GM12891 (cell line): ENCODE data around the gene PEX26.

Experiments used
- POLR2A ChIP-seq: IDR thresholded peaks from 2 replicates; pipeline ENCODE4 v1.6.1; 2011; ENCODE audit warnings: low read depth, low read length, control low read depth
- POLR2AphosphoS5 ChIP-seq: IDR thresholded peaks from 2 replicates; pipeline ENCODE4 v1.6.1; 2011; ENCODE audit warnings: low read depth, low read length, control low read depth

- TF ChIP-seq POLR2AphosphoS5, result no peak
- no peak for TF ChIP-seq POLR2A
Observed at GRCh38 chr22:18130699-18131429, 53.1 kb downstream of the PEX26 start.
